ENCODE measurements around the gene OPN4. TPM values are rescaled to one million over a fixed set of nuclear protein-coding genes. Genes with fewer than 3 reads are reported as not detected.

OPN4 gene
- total and polyA plus RNA-seq, 9 of the 15 experiments (the other 6 are each of a cell fraction or from before 2014, with no cell fraction given), result not detected

GRCh38 chr10:86685416-86685815 lies 31.1 kb downstream of the OPN4 start:
- Histone ChIP-seq H3K27me3 (ENCODE audit: control insufficient read depth in 2 of 2, insufficient read depth in 2 of 2, low read length in 2 of 2) (peaks cover 7 to 29% of the 10 kb centered on the region in 2 experiments; a peak in 4 of 5 replicates), H4K20me1 (replicated peaks; ENCODE audit: control insufficient read depth, insufficient read depth, low read length) (no peaks in the 10 kb centered on the region), H3K9ac (ENCODE audit: insufficient read depth in 1 of 2, low read depth in 2 of 2, low read length in 2 of 2) (no peak overlapping the region), H3K4me3 (no peak overlapping the region), H3K9me1 (ENCODE audit: control insufficient read depth, insufficient read depth, low read length) (no peaks in the 10 kb centered on the region), H3K9me3 (replicated peaks; ENCODE audit: control insufficient read depth, insufficient read depth, low read depth, low read length) (no peaks in the 10 kb centered on the region), H3K79me2 (ENCODE audit: control insufficient read depth, insufficient read depth, low read length) (no peaks in the 10 kb centered on the region), H3K4me1 (replicated peaks in 1 of 2; ENCODE audit: control insufficient read depth in 2 of 2, insufficient read depth in 2 of 2, low read length in 2 of 2) (peaks cover 0 to 23% of the 10 kb centered on the region in 2 experiments; a peak in 2 of 5 replicates), H2AFZ (ENCODE audit: low read depth, low read length) (no peak overlapping the region), H3K27ac (ENCODE audit: extremely low read depth, low read depth, low read length) (no peak overlapping the region), H3K4me2 (ENCODE audit: insufficient read depth, low read length) (no peak overlapping the region), H3K36me3 (ENCODE audit: control insufficient read depth, insufficient read depth, low read length) (no peaks in the 10 kb centered on the region)
- 16% methylated on average over 8 of the region's 9 CpGs for WGBS (ENCODE audit: insufficient coverage, low coverage, missing lambda C conversion rate)
- in situ Hi-C loops (cut with MboI), result no loop called here
- TF ChIP-seq SRSF9 (IDR thresholded peaks at IDR 0.05; ENCODE audit: borderline replicate concordance, low read depth, low read length) (no peak), NR2F6 (CRISPR knock-in tag; IDR thresholded peaks at IDR 0.05) (no peak), FOXM1 (IDR thresholded peaks at IDR 0.05; ENCODE audit: low read depth) (no peak), FOXM1 (CRISPR knock-in tag; IDR thresholded peaks at IDR 0.05; ENCODE audit: low read depth) (no peak)
- DNase-seq (ENCODE audit: extremely low read depth in 1 of 4, low spot score in 3 of 4) (no peak), ATAC-seq (no peak), FAIRE-seq (no peak)
- ChIA-PET POLR2A (interaction anchor here (0.6 to 0.8 kb wide), 2 partner anchors 21 to 243 kb away, joined by 3 to 4 read pairs; no protein-coding TSS in a partner anchor), CTCF (ENCODE audit: low intra/inter-chr PET ratio) (interaction anchor here (1.7 kb wide), 1 partner anchor 213 kb away, joined by 5 read pairs; no protein-coding TSS in a partner anchor)
- no TSS peak for BruUV-seq (replicated peaks)
- intact Hi-C loops (cut with micrococcal nuclease), result no loop called here

GRCh38 chr10:86685893-86686632 lies 31.7 kb downstream of the OPN4 start:
- Histone ChIP-seq H2AFZ (ENCODE audit: low read depth, low read length) (no peak overlapping the region), H3K36me3 (ENCODE audit: control insufficient read depth, insufficient read depth, low read length) (no peaks in the 10 kb centered on the region), H3K4me1 (replicated peaks in 1 of 2; ENCODE audit: control insufficient read depth in 2 of 2, insufficient read depth in 2 of 2, low read length in 2 of 2) (peaks cover 0 to 19% of the 10 kb centered on the region in 2 experiments; a peak in 2 of 5 replicates), H3K79me2 (ENCODE audit: control insufficient read depth, insufficient read depth, low read length) (no peaks in the 10 kb centered on the region), H3K4me2 (ENCODE audit: insufficient read depth, low read length) (no peak overlapping the region), H4K20me1 (replicated peaks; ENCODE audit: control insufficient read depth, insufficient read depth, low read length) (no peaks in the 10 kb centered on the region), H3K4me3 (no peak overlapping the region), H3K9me3 (replicated peaks; ENCODE audit: control insufficient read depth, insufficient read depth, low read depth, low read length) (no peaks in the 10 kb centered on the region), H3K27me3 (ENCODE audit: control insufficient read depth in 2 of 2, insufficient read depth in 2 of 2, low read length in 2 of 2) (peaks cover 7 to 29% of the 10 kb centered on the region in 2 experiments; a peak in 4 of 5 replicates), H3K9ac (ENCODE audit: insufficient read depth in 1 of 2, low read depth in 2 of 2, low read length in 2 of 2) (no peak overlapping the region), H3K27ac (ENCODE audit: extremely low read depth, low read depth, low read length) (no peak overlapping the region), H3K9me1 (ENCODE audit: control insufficient read depth, insufficient read depth, low read length) (no peaks in the 10 kb centered on the region)
- in situ Hi-C loops (cut with MboI), result no loop called here
- ChIA-PET POLR2A (no interaction called here), CTCF (ENCODE audit: low intra/inter-chr PET ratio) (interaction anchor here (1.7 kb wide), 1 partner anchor 213 kb away, joined by 5 read pairs; no protein-coding TSS in a partner anchor)
- ATAC-seq (no peak), DNase-seq (ENCODE audit: extremely low read depth in 1 of 4, low spot score in 3 of 4) (no peak), FAIRE-seq (no peak)
- no TSS peak for BruUV-seq (replicated peaks)
- WGBS (ENCODE audit: insufficient coverage, low coverage, missing lambda C conversion rate), result 6% methylated on average over 7 of the region's 13 CpGs
- intact Hi-C loops (cut with micrococcal nuclease), result no loop called here
- TF ChIP-seq ZNF311 (CRISPR knock-in tag; IDR thresholded peaks at IDR 0.05) (no peak), TCF7 (IDR thresholded peaks at IDR 0.05; ENCODE audit: borderline replicate concordance) (no peak), MEF2D (tag; conservative IDR thresholded peaks at IDR 0.05; ENCODE audit: low read depth) (no peak), HDAC1 (IDR thresholded peaks at IDR 0.05) (no peak), MBD2 (IDR thresholded peaks at IDR 0.05; ENCODE audit: borderline replicate concordance, low read depth) (no peak), FOXJ3 (CRISPR knock-in tag; IDR thresholded peaks at IDR 0.05) (no peak), CTBP1 (IDR thresholded peaks at IDR 0.05; ENCODE audit: borderline replicate concordance) (no peak), ZNF217 (CRISPR knock-in tag; IDR thresholded peaks at IDR 0.05) (no peak), KDM2B (CRISPR knock-in tag; IDR thresholded peaks at IDR 0.05) (no peak), CBFA2T2 (conservative IDR thresholded peaks at IDR 0.05) (no peak), ZBTB7A (IDR thresholded peaks at IDR 0.05; ENCODE audit: borderline replicate concordance, control insufficient read depth, low read depth, low read length) (no peak)
- TF ChIP-seq, protein P1, sequence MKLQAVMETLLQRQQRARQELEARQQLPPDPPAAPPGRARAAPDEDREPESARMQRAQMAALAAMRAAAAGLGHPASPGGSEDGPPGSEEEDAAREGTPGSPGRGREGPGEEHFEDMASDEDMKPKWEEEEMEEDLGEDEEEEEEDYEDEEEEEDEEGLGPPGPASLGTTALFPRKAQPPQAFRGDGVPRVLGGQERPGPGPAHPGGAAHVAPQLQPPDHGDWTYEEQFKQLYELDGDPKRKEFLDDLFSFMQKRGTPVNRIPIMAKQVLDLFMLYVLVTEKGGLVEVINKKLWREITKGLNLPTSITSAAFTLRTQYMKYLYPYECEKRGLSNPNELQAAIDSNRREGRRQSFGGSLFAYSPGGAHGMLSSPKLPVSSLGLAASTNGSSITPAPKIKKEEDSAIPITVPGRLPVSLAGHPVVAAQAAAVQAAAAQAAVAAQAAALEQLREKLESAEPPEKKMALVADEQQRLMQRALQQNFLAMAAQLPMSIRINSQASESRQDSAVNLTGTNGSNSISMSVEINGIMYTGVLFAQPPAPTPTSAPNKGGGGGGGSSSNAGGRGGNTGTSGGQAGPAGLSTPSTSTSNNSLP (IDR thresholded peaks at IDR 0.05; ENCODE audit: borderline replicate concordance, low read depth, low read length), result no peak
